ENCODE results near the gene CD300LD.

DNA sequence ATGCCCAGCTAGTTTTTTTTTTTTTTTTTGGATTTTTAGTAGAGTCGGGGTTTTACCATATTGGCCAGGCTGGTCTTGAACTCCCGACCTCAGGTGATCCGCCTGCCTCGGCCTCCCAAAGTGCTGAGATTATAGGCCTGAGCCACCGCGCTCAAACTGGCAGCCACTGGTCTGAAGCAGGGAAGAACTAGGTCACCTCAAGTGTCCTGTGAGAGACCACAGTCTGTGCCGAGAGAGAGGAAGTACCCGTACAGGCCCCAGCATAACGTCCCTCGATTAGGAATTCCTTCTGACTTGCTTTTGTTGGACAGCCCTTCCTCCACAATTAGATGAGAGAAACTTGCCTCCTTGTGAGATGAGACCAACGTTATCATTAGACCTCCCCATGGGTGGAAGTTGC is 45.2 kb upstream of the CD300LD start:
- TF ChIP-seq EZH2phosphoT487 (conservative IDR thresholded peaks at IDR 0.05; ENCODE audit: low read length), result no peak
- TF ChIP-seq, protein P1, sequence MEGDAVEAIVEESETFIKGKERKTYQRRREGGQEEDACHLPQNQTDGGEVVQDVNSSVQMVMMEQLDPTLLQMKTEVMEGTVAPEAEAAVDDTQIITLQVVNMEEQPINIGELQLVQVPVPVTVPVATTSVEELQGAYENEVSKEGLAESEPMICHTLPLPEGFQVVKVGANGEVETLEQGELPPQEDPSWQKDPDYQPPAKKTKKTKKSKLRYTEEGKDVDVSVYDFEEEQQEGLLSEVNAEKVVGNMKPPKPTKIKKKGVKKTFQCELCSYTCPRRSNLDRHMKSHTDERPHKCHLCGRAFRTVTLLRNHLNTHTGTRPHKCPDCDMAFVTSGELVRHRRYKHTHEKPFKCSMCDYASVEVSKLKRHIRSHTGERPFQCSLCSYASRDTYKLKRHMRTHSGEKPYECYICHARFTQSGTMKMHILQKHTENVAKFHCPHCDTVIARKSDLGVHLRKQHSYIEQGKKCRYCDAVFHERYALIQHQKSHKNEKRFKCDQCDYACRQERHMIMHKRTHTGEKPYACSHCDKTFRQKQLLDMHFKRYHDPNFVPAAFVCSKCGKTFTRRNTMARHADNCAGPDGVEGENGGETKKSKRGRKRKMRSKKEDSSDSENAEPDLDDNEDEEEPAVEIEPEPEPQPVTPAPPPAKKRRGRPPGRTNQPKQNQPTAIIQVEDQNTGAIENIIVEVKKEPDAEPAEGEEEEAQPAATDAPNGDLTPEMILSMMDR (IDR thresholded peaks at IDR 0.05; ENCODE audit: insufficient read depth, low read length, poor library complexity, severe bottlenecking), result no peak

Data from SU-DHL-6 (cell line).